Gastrocnemius medialis (tissue), 4 donors: ENCODE data around the gene PLCB1. TPM values are rescaled to one million over a fixed set of nuclear protein-coding genes. Genes with fewer than 3 reads are reported as not detected.

Experiments
- ATAC-seq, 2 donors: fragments of 150-250 bp; one replicate each; pipeline ENCODE4 v1.9.1; 2016
- DNase-seq, 2 donors: peaks; one replicate each; pipeline ENCODE4 v3.0.0-alpha.2; 2019
- H3K27ac ChIP-seq, 4 donors: fragments of 200-600 bp; sonication (generic); 1 replicate in 1 of 4; 2 replicates in 3 of 4; pipeline ENCODE4 v1.5.1; 2016 to 2018; ENCODE audit warnings: mild to moderate bottlenecking in 2 of 4, moderate library complexity in 1 of 4
- H3K27me3 ChIP-seq, 3 donors: fragments of 200-600 bp; sonication (generic) in 2 of 3; 1 replicate in 1 of 3; 2 replicates in 2 of 3; pipeline versions ENCODE4 v1.5.1 to v1.6.0; 2016 to 2019; ENCODE audit warnings: mild to moderate bottlenecking in 1 of 3, moderate library complexity in 1 of 3
- H3K36me3 ChIP-seq, 2 donors: fragments of 200-600 bp; sonication (generic) in 1 of 2; one replicate each; pipeline ENCODE4 v1.5.1; 2017 to 2018
- H3K4me1 ChIP-seq, 2 donors: fragments of 200-600 bp; sonication (generic) in 1 of 2; one replicate each; pipeline ENCODE4 v1.5.1; 2016 to 2017; ENCODE audit warnings: mild to moderate bottlenecking in 2 of 2
- H3K4me3 ChIP-seq, 4 donors: fragments of 200-600 bp; sonication (generic) in 3 of 4; 1 replicate in 1 of 4; 2 replicates in 3 of 4; pipeline ENCODE4 v1.5.1; 2016 to 2019; ENCODE audit warnings: mild to moderate bottlenecking in 2 of 4
- H3K9me3 ChIP-seq, 3 donors: fragments of 200-600 bp; sonication (generic) in 2 of 3; 1 replicate in 1 of 3; 2 replicates in 2 of 3; pipeline ENCODE4 v1.5.1; 2016 to 2019
- CTCF ChIP-seq, 5 experiments: fragments of 450-650 bp in 3 of 5; fragments of 200-600 bp in 2 of 5; sonication (generic) in 2 of 5; IDR thresholded peaks in 4 of 5; conservative IDR thresholded peaks in 1 of 5; 1 replicate in 4 of 5; 2 replicates in 1 of 5; pipeline ENCODE4 v1.5.1; 2016 to 2019; ENCODE audit warnings: antibody characterized with exemption in 5 of 5, mild to moderate bottlenecking in 3 of 5, moderate library complexity in 3 of 5
- POLR2A ChIP-seq, 2 donors: fragments of 450-650 bp; IDR thresholded peaks; one replicate each; pipeline ENCODE4 v1.6.1; 2017; ENCODE audit warnings: antibody characterized with exemption in 2 of 2, mild to moderate bottlenecking in 2 of 2, moderate library complexity in 2 of 2
- in situ Hi-C, 4 donors: fragments of 200-750 bp; cut with MboI; loops; one replicate each; pipeline versions ENCODE4 v1.15.0 to v1.8.0; 2017; ENCODE audit warnings: low sequenced_read_pairs in 4 of 4
- intact Hi-C: fragments of 100-400 bp; cut with DNase I; formaldehyde crosslinking; loops from one replicate; pipeline ENCODE4 v1.15.1; 2023; ENCODE audit warnings: low total_unique reads
- total RNA-seq, 4 donors: library from RNA; depleted of rRNA; stranded (reverse); fragments of >200 nt; gene quantifications; one replicate each; pipeline versions ENCODE4 v1.1.0 to v1.2.3, GENCODE V29; 2016

The PLCB1 gene
- total RNA-seq, 4 donors from 2014 or later: 4.1 to 10.0 (median 7.6) TPM

- no peaks in the 10 kb centered on the region for H3K27me3 ChIP-seq
- no peak overlapping the region for H3K4me3 ChIP-seq
- no peaks in the 10 kb centered on the region for H3K9me3 ChIP-seq
- H3K27ac ChIP-seq: no peak overlapping the region
- TF ChIP-seq POLR2A (IDR thresholded peaks at IDR 0.05) (no peak), CTCF (IDR thresholded peaks at IDR 0.05 in 4 of 5, conservative IDR thresholded peaks at IDR 0.05 in 1 of 5) (no peak)
- intact Hi-C loops: no loop called here
- peaks cover 35 to 50% of the 10 kb centered on the region in 2 donors for H3K4me1 ChIP-seq
- in situ Hi-C loops: no loop called here
- DNase-seq: no peak
- no peak for ATAC-seq
- no peaks in the 10 kb centered on the region for H3K36me3 ChIP-seq
Observed at GRCh38 chr20:8231038-8231437, 99.0 kb downstream of the PLCB1 start.

- no peaks in the 10 kb centered on the region for H3K9me3 ChIP-seq
- TF ChIP-seq CTCF (IDR thresholded peaks at IDR 0.05 in 4 of 5, conservative IDR thresholded peaks at IDR 0.05 in 1 of 5) (no peak), POLR2A (IDR thresholded peaks at IDR 0.05) (no peak)
- in situ Hi-C loops: no loop called here
- intact Hi-C loops: no loop called here
- no peaks in the 10 kb centered on the region for H3K27me3 ChIP-seq
- H3K27ac ChIP-seq: peak overlapping the region in 2 of 4 donors; percentile 21 to 53
- ATAC-seq (peak; percentile 82 to 93), DNase-seq (no peak)
- no peaks in the 10 kb centered on the region for H3K36me3 ChIP-seq
- H3K4me3 ChIP-seq: no peak overlapping the region
- peaks cover 35 to 48% of the 10 kb centered on the region in 2 donors for H3K4me1 ChIP-seq
Observed at GRCh38 chr20:8232332-8232731, 100.3 kb downstream of the PLCB1 start.

DNA sequence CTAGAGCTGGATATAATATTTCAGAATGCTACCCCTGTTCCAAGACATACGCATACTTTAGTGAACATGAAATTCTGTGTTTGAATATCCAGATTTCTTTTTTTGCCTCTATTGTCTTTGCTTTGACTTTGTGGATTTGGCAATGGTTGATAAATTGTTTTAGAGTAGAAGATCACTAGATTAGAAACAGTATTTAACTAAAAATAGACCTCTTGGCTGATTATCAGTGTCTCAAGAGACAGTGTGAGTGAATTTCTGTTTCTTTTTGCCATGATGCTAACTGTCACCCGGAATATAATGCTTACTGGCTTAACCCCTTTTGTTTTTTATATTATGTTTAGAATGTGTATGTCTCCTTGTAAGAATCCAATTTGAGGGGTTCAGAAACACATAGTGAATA is 102.5 kb downstream of the PLCB1 start:
- intact Hi-C loops: no loop called here
- H3K4me3 ChIP-seq: peak overlapping the region in 1 of 4 donors; percentile 21
- in situ Hi-C loops: no loop called here

GRCh38 chr20:8242066-8242465 is 110.0 kb downstream of the PLCB1 start:
- no peaks in the 10 kb centered on the region for H3K36me3 ChIP-seq
- no peaks in the 10 kb centered on the region for H3K27me3 ChIP-seq
- peaks cover 40 to 43% of the 10 kb centered on the region in 2 donors for H3K4me1 ChIP-seq
- H3K9me3 ChIP-seq: no peaks in the 10 kb centered on the region
- DNase-seq (no peak), ATAC-seq (no peak)
- no peak for TF ChIP-seq CTCF (IDR thresholded peaks at IDR 0.05 in 4 of 5, conservative IDR thresholded peaks at IDR 0.05 in 1 of 5)
- no peak for TF ChIP-seq POLR2A (IDR thresholded peaks at IDR 0.05)
- intact Hi-C loops (loop anchor here (5.0 to 10.0 kb wide), 2 partner anchors 85 to 107 kb away; partner anchors contain the start of gene PLCB1), in situ Hi-C loops (no loop called here)
- peak overlapping the region in 3 of 4 donors; percentile 63 to 70 (median 63) for H3K27ac ChIP-seq
- no peak overlapping the region for H3K4me3 ChIP-seq

More for the DNA sequence above, 102.5 kb downstream of the PLCB1 start:
- no peak for DNase-seq
- Histone ChIP-seq H3K36me3 (no peaks in the 10 kb centered on the region), H3K27ac (peak overlapping the region in 3 of 4 donors; percentile 5 to 51 (median 16)), H3K9me3 (no peaks in the 10 kb centered on the region), H3K27me3 (no peaks in the 10 kb centered on the region), H3K4me1 (peaks cover 35 to 40% of the 10 kb centered on the region in 2 donors)
- no peak for TF ChIP-seq POLR2A (IDR thresholded peaks at IDR 0.05)
- peak in 1 of 2 donors; percentile 24 for ATAC-seq

DNA sequence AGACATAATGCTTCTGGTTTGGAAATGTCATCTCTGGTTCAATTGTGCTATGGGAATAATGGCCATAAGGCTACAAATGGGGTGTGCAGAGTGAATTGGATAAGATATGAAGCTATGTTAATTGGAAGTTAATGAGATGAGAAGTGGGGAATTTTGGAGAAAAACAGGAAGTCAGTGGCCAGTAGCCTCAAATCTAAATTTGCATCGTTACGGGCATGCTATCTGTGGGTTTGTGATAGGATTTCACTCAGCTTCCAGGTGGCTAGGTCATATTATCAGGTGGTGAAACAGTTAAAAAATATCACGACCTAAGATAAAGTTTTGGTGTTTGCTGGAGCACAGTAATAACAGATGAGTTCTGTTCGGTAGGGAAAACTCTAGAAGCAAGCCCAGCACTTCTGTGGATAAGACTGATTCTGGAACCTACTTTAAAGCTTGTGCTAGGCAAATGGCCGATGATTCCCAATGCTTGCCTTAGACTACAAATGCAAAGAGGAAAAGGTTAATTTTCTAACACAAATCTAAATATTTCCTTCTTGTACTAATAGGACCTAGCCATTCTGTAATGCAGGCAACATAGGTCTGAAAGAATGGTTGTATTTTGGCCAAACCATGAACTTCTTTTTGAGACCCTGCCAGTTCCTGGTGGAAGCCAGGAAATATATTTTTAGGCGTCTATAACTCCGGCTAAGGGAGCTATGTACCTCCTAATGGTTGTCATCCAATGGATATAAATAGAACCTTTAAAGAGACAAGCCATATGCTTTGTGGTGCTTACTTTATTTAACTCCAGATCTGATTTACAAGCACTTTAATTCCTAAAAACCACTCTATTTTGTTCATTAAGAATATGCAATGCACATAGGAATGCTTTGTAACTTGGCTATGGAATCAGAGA is 111.0 kb downstream of the PLCB1 start:
- Histone ChIP-seq H3K4me3 (peak overlapping the region in 2 of 4 donors; percentile 1 to 6), H3K4me1 (peaks cover 43% of the 10 kb centered on the region in 2 donors), H3K27me3 (no peaks in the 10 kb centered on the region), H3K9me3 (no peaks in the 10 kb centered on the region), H3K36me3 (no peaks in the 10 kb centered on the region), H3K27ac (peak overlapping the region; percentile 63 to 70 (median 64))
- intact Hi-C loops: loop anchor here (5.0 to 10.0 kb wide), 2 partner anchors 86 to 108 kb away; partner anchors contain the start of gene PLCB1
- TF ChIP-seq POLR2A (IDR thresholded peaks at IDR 0.05): no peak
- TF ChIP-seq CTCF (IDR thresholded peaks at IDR 0.05 in 4 of 5, conservative IDR thresholded peaks at IDR 0.05 in 1 of 5): no peak
- ATAC-seq (peak; percentile 90 to 91), DNase-seq (no peak)
- in situ Hi-C loops: no loop called here
